OCI-M1 (cell line): ENCODE measurements around the gene S100A8.
"Not testable (repeated sequence)": the region's sequence is repeated elsewhere in the genome, so short reads cannot be mapped to it uniquely, and the experiment has no call there.

Experiments
- DNase-seq: peaks from one replicate; lab custom pipeline; 2025; lab: John Stamatoyannopoulos, UW

Gene S100A8

DNA sequence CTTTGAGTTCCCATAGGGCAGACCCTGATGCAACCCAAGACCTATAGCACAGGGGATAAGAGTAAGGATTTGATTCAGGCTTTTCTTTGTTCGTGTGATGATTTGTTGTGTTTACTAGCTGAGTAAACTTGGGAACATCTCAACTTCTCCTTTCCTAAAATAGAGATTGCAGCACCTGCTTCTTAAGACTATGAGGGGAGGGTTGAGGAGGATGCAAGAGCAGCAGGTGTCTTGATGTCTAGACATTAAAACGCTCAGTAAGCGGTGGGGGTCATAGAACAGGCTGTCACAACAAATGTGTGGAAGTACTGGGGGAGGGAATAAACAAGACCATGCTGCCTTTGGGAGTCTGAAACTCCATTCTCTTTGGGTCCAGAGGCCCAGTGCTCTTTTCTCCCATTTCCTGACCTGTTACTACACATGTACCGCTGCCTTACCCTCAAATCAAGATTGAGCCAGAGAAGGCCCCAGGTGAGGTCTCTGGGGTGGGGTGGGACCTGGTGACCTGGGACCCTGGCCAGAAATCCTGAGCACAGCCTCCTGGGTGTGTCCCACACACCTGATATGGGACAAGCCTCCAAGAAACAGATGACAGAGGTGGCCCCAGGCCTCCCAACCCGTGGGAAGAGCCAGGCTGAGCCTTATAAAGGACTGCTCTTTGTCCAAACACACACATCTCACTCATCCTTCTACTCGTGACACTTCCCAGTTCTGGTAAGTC lies 25.1 kb upstream of the S100A8 start, which contains the start of gene S100A7A:
Gene S100A7A, plus strand, starts transcription at position 671 of the 721 bp plus-strand sequence. CDS start 1,563 bp downstream, outside the sequence.
- DNase-seq = no peak

DNA sequence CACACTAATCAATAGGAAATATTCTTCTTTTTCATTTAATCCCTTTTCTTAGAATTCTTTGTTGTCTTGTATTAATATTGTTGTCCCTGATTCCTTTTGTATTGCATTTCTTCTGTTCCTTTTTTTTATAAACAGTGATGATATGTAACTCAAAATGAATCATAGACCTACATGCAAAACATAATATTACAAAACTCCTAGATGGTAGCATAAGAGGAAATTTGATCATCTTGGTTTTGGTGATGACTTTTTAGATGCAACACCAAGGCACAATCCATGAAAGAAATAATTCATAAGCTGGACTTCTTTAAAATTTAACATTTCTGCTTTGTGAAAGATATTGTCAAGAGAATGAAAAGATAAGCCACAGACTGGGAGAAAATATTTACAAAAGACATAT lies 23.1 kb upstream of the S100A8 start:
- not testable (repeated sequence) for DNase-seq

DNA sequence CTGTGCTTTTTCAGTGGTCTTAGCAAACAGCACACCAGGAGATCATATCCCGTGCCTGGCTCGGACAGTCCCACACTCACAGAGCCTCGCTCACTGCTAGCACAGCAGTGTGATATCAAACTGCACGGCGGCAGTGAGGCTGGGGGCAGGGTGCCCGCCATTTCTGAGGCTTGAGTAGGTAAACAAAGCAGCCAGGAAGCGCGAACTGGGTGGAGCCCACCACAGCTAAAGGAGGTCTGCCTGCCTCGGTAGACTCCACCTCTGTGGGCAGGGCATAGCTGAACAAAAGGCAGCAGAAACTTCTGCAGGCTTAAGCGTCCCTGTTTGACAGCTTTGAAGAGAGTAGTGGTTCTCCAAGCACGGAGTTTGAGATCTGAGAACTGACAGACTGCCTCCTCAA lies 16.4 kb upstream of the S100A8 start:
- not testable (repeated sequence) for DNase-seq

DNA sequence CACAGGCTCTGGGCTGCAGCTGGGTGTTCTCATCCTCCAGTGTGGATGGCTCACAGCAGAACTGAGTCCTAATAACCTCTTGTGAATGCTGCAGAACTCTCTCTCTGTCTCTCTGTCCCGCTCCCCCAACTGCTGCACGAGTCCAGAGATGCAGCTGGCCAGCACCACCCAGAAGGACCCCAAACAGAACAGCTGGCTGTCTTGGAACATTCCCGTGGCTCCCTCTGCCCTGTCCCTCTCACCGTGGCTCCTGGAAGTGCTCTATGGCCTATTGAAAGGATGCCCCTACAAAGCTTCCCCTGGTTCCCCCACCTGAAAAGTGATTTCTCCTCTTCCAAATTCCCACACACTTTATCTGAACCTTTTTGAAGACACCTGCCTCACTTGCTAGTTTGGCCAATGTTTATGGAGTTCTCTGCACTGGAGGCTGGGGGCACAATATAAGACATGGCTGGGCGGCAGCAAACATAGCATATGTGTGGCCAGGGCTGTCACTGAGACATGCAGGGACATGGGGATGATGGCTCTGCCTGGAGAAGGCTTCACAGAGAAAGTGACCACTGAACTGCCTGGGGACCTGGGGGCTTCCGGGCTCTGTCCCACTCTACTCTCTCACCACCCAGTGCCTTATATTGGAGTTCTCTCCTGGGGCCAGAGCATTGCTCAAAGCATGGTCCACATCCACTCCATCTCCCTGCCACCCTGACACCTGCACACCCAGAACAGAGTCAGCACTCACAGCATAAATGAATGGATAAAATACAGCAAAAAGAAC lies 15.1 kb upstream of the S100A8 start:
- not testable (repeated sequence) for DNase-seq

DNA sequence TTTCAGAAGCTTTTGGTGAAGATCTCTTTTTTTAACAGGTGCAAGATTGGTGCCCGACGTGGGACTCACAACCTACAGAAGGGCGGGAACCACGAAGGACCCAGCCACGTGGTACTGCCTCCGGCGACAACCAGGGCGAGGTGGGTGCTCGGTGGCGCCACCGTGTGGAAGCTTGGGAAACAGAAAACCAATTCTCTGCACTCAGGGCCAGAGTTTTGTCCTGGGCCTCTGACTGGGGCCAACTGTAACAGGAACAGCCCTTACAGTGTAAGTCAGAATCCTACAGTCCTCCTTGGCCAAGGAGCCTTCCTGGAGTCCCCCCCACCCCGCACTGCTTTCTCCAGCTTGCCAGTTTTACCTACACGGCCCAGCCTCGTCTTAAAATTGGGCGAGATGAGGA lies 13.9 kb upstream of the S100A8 start:
- DNase-seq = peak; percentile 83

DNA sequence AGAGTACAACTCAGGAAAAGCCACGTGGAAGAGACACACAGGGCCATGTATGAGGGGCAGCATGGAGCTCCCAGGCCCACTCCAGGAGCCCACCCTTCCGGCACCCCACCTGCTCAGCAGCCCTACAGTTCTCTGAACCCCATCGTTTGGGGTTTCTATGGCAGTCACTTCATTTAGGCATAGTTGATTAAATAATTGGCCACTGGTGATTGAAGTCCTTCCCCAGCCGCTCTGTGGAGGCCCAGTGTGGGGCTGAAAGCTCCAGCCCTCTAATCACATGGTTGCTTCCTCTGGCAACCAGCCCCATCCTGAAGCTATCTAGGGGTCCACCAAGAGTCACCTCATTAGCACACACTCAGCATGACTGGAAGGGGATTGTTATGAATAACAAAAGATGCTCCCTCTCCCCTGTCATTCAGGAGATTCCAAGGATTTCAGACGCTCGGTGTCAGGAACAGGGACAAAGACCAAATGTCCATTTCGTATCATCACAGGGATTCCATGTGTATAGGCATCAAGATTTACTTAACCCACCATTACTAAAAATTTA lies 13.3 kb upstream of the S100A8 start:
- DNase-seq = no peak

DNA sequence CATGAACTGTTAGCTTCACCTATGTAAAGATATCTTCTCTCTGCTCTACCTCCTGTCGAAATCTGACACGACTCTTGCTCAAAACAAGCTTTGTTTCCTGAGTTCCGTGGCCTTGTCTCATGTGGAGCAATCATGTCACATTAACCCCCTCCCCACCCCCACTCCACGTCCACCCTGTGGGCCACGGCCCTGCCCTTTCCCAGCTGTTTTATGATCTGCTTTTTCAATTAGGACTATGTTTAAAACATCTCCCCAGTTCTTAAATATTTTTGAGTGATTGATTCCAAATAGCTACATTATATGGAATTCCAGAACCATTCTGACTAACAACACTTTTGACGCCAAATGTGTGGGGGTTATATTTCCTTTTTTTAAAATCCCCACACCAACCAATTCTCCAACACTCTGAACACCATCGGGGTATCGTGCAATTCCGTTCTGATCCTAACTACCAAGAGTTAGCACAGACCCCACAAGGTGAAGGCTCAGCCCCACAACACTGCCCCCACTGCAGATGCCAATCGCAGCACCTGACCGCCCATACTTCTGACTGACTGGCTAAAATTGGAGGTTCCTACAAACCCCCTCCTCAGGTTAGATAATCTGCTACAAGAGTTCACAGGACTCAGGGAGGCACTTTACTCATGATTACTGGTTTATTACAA lies 12.7 kb upstream of the S100A8 start:
- DNase-seq = no peak

DNA sequence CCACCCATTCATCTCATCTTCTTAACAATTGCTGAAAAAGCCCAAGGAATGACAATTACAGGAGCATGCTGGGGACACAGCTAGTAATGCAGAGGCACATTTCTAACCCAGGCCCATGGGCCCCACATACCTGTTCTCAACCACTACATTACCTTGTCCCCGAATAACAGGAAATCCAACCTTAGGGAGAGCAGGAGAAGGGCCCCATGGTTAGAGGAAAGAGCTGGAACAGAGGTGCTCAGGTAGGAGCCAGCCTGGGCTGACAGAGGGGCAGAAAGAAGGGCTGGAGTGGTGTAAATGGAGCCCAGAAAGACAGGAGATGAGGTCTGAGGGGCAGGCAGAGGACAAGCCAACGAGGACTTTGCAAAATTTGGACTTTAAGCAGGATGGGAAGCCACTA lies 11.4 kb upstream of the S100A8 start:
- no peak for DNase-seq

DNA sequence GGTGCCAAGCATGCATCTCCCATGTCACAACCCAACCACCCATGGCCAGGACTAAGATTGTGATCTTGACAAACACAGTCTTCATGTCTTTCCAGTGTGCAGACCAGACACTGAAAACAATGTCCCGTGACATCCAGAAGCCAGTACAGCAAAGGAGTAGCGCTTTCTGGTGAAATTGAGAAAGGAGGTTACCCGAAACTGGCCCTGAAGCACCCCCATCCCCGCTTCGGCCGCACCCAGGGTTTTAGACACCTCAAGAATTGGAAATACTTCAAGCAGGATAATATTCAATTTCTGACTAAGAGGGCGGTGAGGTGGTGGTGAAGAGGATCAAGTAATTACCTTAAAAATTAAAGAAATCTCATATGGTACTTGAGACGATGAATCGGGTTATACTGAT lies 10.6 kb upstream of the S100A8 start:
- no peak for DNase-seq

DNA sequence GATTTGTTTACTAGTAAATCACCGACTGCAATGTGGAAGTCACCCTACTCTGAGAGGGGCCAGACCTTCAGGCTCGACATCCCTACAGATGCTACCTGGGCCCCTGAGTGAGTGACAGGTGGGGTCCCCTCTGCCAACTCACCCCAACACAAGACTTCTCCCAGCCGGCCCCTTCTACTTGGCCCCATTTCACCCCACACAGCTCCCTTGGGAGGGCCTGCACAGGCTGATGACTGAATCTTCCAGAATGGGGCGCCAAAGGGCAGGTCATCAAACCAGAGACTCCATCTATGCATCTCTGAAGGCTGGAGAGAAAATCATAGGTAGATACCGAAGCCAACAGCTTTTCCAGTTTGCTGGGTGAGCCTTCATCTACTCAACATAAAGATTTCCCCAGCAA lies 9.4 kb upstream of the S100A8 start:
- peak; percentile 51 for DNase-seq

DNA sequence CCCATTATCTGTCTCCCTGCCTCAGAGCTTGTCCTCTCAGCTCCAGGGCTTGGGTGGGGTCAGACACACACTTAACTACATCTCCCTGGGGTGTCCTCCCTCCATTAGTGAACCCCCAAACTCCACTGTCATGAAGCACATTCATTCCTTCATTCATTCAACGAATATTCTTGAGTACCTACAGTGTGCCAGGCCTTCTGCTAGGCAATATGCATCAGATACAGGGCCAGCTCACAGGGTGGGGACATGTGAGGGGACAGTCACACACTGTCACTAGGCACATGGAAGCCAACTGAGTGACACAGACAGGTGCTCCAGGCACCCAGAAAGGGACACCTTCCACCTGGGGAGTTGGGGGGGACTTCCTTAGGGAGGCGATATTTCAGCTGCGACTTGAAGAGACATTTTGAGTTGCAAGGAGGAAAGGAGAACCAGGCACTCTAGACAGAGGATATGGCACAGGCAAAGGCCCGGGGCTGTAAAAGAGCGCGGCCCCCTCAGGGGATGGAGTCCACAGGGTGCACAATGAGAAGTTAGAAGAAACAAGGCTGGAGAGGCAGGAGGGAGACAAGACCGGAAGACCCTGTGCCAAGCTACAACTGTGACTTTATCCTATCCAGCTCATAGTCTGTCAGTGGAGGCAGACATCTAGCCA lies 8.7 kb upstream of the S100A8 start:
- DNase-seq = no peak

DNA sequence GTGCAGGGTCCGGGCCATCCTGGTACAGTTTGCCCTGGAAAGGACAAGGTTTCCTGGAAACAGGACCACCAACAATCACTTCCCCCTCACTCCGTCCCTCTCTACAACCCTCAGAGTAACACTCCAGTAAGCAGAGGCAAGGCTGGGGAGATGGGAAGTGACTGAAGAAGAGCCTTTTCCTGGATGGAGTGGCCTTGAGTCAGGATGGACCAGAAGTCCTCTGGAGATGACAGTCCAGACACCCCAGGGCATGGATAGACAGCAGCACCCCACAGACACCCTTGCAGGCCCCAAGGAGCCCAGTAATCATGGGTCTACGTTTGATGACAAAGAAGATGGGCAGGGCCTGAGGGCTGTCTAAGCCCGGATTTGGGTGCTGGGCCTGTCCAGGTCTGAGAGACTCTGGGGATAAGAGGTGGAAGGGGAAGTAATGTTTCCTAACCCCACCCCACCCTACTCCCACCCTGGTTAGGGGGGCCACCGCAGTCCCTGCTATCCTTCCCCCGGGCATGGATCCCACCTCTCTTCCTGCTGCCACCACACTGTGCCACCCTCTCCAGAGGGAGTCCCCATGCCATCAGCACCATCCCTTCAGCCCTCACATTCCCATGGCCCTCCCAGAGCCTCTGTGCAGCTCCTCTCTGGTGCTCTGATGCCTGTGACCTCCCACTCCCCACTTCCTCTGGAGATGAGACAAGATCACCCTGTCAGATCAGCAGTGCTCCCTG lies 7.2 kb upstream of the S100A8 start:
- no peak for DNase-seq

DNA sequence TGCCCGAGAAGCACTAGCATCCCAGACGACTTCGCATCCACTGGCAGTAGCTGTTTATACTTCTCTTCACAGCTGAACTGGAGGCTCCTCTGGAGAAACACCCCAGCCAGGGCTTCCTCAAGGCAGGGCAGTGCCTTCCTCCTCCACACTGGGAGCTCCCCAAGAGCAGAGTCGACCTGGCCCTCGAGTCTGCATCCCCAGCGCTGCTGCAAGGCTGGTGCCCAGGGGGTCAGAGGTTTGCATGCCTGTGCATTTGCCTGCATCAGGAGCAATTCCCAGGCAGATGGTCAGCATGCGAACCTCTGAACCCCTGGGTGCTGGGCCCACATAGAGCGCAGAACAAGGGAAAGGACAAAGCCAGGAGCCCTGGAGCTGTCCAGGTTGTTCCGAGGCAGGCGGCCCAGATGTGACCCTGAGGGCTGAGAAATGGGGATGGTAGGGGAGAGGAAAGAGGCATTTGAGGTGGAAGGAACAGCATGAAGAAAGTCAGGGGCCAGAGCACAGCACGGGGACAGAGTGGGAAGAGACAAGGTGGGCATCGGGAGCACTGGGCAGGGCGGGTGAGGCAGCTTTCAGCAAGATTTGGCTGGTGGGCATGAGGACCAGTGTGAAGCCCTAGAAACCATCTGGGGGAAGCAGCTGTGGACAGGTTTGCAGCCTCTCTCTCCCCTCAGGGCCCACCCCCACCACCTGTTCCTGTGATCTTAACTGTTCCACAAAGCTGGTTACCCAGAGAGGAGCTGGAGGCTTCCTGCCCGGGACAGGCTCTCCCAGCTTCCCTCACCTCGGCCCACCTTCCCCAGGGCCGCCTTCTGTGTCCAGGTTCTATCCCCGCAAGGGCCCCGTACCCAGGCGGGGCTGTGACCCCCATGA lies 6.4 kb upstream of the S100A8 start:
- no peak for DNase-seq

DNA sequence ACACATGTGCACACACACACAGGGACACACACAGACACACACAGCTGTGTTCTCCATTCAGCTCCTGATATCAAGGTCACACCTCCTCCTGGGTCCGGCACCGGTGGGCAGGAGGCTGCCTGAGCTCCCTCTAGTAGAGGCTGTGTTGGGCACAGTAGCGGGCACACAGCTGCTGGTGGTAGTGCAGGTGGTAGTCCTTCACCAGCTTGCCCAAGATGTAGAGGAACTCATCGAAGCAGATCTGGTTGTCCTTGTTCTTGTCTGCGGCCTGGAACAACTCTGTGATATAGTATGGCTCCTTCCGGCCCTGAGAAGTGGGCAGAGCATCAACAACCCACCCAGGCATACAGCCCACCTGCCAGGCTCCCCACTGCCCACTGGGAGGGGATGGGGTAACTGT lies 5.6 kb upstream of the S100A8 start:
- no peak for DNase-seq

DNA sequence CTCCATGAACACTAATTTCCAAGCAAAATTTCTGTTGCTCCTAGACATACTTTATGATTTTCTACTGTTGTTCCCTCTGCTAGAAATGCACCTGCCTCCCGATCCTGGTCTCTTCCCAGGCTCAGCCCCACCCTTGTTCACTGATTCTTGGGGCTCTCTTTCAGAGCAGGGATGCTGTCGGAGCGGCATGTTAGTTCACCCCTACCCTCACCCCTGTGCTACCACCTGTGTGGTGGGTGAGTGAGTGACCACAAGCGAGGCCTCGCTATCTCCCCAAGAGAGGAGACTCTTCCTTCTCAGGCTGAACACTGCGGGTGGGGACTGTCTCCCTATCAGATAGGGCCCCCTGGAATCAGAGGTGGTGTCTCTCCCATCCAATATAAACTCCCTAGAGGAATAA lies 4.9 kb upstream of the S100A8 start:
- no peak for DNase-seq

DNA sequence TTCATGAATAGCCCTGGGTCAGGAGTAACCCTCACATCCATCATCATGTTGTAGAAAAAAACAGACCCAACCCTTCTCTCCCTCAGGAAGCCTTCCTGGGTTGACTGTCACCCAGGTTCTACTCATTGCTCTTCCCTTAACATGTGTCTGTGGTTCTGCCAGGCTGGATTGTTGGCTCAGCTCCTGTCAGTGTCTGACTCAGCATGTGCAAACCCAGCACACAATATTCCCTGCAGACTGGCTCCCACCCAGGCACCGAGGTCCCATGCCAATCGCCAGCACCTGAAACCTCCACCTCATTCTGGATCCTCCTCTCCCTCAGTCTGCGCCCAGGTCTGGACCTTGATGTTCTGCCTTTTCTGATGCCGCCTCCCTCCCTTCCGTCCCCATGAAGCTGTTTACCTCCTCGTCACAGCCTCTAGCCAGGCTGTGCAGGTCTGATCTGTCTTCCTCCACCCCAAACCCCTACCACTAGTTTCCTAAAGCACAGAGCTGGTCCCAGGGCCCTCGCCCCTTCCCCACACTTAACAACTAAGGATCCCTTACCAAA lies 4.3 kb upstream of the S100A8 start:
- no peak for DNase-seq

DNA sequence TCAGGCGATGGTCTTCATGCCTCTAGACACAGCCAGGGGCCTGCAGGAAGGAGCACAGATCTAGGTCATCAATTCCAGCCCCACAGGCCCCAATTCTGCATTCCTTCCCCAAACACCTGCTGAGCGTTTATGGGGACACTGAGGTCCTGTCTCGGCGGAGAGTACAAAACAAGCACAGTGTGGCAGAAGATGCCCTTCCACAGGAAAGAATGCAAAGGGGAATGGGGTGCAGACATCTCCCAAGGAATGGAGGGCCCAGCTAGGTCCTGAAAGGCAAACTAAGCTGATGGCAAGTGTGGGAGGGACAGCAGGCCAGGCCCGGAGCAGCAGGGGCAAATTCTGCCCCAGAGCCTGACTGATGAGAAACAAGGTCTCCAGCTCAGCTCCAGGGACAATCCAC lies 3.5 kb upstream of the S100A8 start:
- DNase-seq = no peak

DNA sequence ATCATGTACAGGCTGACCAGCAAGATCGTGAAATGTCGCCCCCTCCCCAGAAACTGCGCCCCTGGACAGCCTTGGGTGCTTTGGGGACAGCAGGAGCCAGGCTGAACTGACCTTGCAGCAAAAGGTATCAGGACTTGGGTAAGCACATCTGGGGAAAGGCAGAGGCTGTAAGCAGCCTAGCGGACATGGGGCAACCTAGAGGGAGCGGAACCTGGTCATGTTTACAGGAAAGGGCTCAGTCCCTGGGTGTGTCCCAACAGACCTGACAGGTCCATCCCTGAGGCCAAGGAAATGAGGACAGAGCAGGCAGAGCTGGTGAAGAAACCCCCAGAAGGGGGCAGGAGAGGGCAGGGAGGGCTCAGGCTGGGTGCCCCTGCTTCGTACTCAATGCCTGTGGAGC lies 3.1 kb upstream of the S100A8 start:
- DNase-seq = no peak

DNA sequence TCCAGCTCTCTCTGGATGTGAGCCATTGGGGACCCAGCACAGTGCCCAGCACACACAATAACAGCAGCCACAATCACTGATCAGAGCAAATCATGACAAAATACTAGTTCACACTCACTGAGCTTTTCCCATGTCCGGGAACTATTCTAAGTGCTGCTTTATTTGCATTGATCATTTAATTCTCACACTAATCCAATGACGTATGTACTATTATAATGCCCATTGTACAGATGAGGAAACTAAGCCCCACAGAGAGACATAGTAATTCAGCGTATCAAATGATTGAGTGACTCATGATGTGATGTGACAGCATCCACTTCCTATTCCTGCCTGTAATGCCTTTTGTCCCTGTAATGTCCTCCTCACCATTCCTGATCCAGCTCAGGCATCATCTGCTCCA lies 1.9 kb upstream of the S100A8 start:
- no peak for DNase-seq

DNA sequence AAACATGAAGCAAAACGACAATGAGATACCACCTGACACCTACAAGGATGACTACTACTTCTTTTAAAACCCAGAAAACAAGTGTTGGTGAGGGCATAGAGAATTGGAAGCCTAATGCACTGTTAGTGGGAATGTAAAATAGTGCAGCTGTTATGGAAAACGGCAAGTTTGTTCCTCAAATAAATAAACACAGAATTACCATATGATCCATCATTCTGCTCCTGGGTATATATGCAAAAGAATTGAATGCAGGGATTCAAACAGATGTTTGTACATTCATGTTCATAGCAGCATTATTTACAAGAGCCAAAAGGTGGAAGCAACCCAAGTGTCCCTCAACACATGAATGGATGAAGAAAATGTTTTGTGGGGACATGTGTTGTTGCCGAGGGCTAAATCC lies 1.4 kb upstream of the S100A8 start:
- DNase-seq = no peak
